Measurements from ENCODE around the gene MTOR. TPM values are rescaled to one million over a fixed set of nuclear protein-coding genes. Genes with fewer than 3 reads are reported as not detected.

Gene MTOR
- total and polyA plus RNA-seq, 10 of the 15 experiments (the other 5 are each of a cell fraction or from before 2014, with no cell fraction given) = 6.6 to 41.8 (median 29.8) TPM

DNA sequence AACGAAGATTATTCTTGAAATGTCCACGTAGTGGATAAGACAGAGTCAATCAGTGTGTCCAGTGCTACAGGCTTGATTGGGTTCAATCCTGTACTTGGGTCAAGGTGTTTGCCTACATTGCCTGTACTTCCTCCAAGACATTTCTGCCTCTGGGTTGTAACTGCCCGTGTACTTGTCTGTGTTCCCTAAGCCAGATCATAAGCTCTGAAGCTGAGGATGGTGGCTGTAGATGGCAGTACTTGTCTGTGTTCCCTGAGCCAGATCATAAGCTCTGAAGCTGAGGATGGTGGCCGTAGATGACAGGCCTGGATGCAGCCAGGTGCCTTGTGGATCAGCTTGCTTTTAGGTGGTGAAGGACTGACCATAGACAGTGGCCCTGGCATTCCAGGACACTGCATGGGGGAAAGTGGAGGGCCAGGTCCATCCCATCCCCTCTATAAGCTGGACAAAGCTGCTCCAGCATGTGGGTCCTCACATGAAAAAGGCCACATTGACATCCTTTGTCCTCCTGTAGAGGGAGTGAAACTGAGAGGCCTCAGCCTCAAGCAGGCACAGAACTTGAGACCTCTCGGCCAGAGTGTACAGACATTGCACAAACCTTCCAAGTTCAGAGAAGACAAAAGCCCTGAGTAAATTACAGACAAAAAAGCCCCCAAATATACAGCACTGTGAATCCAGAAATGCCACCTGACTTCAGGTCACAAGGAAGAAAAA is 200.5 kb downstream of the MTOR start:
- ChIA-PET CTCF (interaction anchor here (0.6 to 5.1 kb wide), 8 partner anchors 9 to 303 kb away, joined by 3 to 36 read pairs (median 4); no protein-coding TSS in a partner anchor), POLR2A (interaction anchor here (0.7 to 1.4 kb wide), 4 partner anchors 10 to 274 kb away, joined by 3 to 6 read pairs (median 4); no protein-coding TSS in a partner anchor), SMC1A (ENCODE audit: uncharacterized antibody, unreplicated experiment) (interaction anchor here (1.1 to 3.8 kb wide), 7 partner anchors 8 to 200 kb away, joined by 3 to 25 read pairs (median 3); partner anchors contain the start of gene MTOR), RAD21 (ENCODE audit: unreplicated experiment) (interaction anchor here (0.7 to 2.6 kb wide), 3 partner anchors 11 to 97 kb away, joined by 4 to 16 read pairs (median 4); no protein-coding TSS in a partner anchor)
- BruUV-seq (replicated peaks) = no TSS peak
- DNase-seq (ENCODE audit: low read depth, low spot score) (no peak), FAIRE-seq (no peak), ATAC-seq (0 out of 3 replicates have a peak, but pooled peaks have one; percentile 6)
- Histone ChIP-seq H3K27ac (ENCODE audit: control insufficient read depth, insufficient read depth) (peak overlapping the region; percentile 43), H3K4me3 (no peak overlapping the region), H3K4me1 (ENCODE audit: control insufficient read depth, insufficient read depth, low read length) (peaks cover 26% of the 10 kb centered on the region), H3K9ac (ENCODE audit: control insufficient read depth, insufficient read depth, low read length) (peak overlapping the region; percentile 51; the same call in 1 of the 2 replicates), H2AFZ (ENCODE audit: control insufficient read depth, low read depth, low read length) (no peak overlapping the region), H3K27me3 (replicated peaks in 1 of 2; ENCODE audit: control insufficient read depth in 2 of 2, insufficient read depth in 2 of 2, low read length in 1 of 2) (no peaks in the 10 kb centered on the region), H3K79me2 (ENCODE audit: control insufficient read depth, insufficient read depth, low read length) (peaks cover 35% of the 10 kb centered on the region), H3K9me3 (replicated peaks; ENCODE audit: control insufficient read depth, insufficient read depth, low read length) (no peaks in the 10 kb centered on the region; the same call in 2 of the 3 replicates), H3K4me2 (ENCODE audit: control insufficient read depth, insufficient read depth) (peak overlapping the region; percentile 69), H3K36me3 (ENCODE audit: control insufficient read depth in 2 of 2, insufficient read depth in 2 of 2, low read length in 1 of 2) (peaks cover 8 to 12% of the 10 kb centered on the region in 2 experiments), H4K20me1 (ENCODE audit: control insufficient read depth, insufficient read depth) (no peaks in the 10 kb centered on the region)
- 57% methylated on average over 5 of the region's 5 CpGs for WGBS (ENCODE audit: insufficient coverage, insufficient replicate concordance, low lambda C conversion rate, missing lambda C conversion rate)
- in situ Hi-C loops (cut with MboI) (no loop called here), intact Hi-C loops (cut with micrococcal nuclease; ENCODE audit: unreplicated experiment) (no loop called here)
- TF ChIP-seq PML (IDR thresholded peaks at IDR 0.05; ENCODE audit: low read length) (no peak), MTA3 (IDR thresholded peaks at IDR 0.05; ENCODE audit: borderline replicate concordance, low read length) (0 out of 2 replicates have a peak, but pooled peaks have one; percentile 14), ZZZ3 (IDR thresholded peaks at IDR 0.05; ENCODE audit: control insufficient read depth, insufficient read length, low read depth) (no peak), ZBED1 (IDR thresholded peaks at IDR 0.05; ENCODE audit: borderline replicate concordance) (no peak), RAD21 (IDR thresholded peaks at IDR 0.05; ENCODE audit: insufficient read depth, low read depth, low read length) (peak; percentile 10; the same call in 1 of the 2 replicates), ZNF207 (IDR thresholded peaks at IDR 0.05; ENCODE audit: borderline replicate concordance) (no peak), RBBP5 (conservative IDR thresholded peaks at IDR 0.05) (no peak), E2F8 (IDR thresholded peaks at IDR 0.05; ENCODE audit: low read depth, partially characterized antibody) (no peak), WRNIP1 (IDR thresholded peaks at IDR 0.05; ENCODE audit: borderline replicate concordance, low read depth, low read length) (no peak), POU2F2 (IDR thresholded peaks at IDR 0.05; ENCODE audit: borderline replicate concordance, low read depth, low read length) (no peak), IRF3 (IDR thresholded peaks at IDR 0.05) (no peak)
- TF ChIP-seq, protein P1, sequence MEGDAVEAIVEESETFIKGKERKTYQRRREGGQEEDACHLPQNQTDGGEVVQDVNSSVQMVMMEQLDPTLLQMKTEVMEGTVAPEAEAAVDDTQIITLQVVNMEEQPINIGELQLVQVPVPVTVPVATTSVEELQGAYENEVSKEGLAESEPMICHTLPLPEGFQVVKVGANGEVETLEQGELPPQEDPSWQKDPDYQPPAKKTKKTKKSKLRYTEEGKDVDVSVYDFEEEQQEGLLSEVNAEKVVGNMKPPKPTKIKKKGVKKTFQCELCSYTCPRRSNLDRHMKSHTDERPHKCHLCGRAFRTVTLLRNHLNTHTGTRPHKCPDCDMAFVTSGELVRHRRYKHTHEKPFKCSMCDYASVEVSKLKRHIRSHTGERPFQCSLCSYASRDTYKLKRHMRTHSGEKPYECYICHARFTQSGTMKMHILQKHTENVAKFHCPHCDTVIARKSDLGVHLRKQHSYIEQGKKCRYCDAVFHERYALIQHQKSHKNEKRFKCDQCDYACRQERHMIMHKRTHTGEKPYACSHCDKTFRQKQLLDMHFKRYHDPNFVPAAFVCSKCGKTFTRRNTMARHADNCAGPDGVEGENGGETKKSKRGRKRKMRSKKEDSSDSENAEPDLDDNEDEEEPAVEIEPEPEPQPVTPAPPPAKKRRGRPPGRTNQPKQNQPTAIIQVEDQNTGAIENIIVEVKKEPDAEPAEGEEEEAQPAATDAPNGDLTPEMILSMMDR (IDR thresholded peaks at IDR 0.05 in 2 of 3, conservative IDR thresholded peaks at IDR 0.05 in 1 of 3; ENCODE audit: control insufficient read depth in 2 of 3, extremely low read depth in 1 of 3, insufficient read depth in 1 of 3, low read depth in 3 of 3, low read length in 3 of 3) = peak in 1 of 3 experiments; percentile 19; a peak in 1 of 6 replicates
